Vagina (tissue), 2 donors: ENCODE measurements around the gene CHCHD6. TPM values are rescaled to one million over a fixed set of nuclear protein-coding genes. Genes with fewer than 3 reads are reported as not detected.

Experiments used
- DNase-seq, 2 donors: peaks; one replicate each; pipeline ENCODE4 v3.0.0-alpha.2; 2017; ENCODE audit errors: extremely low spot score in 2 of 2
- H3K27ac ChIP-seq: fragments of 200-600 bp; sonication (generic); one replicate; pipeline ENCODE4 v1.5.1; 2019
- H3K27me3 ChIP-seq: fragments of 200-600 bp; sonication (generic); one replicate; pipeline ENCODE4 v1.5.1; 2019
- H3K36me3 ChIP-seq, 2 donors: fragments of 200-600 bp; sonication (generic); one replicate each; pipeline ENCODE4 v1.5.1; 2017 to 2019
- H3K4me1 ChIP-seq: fragments of 200-600 bp; sonication (generic); one replicate; pipeline ENCODE4 v1.5.1; 2019
- H3K4me3 ChIP-seq, 2 donors: fragments of 200-600 bp; sonication (generic); 1 replicate in 1 of 2; 2 replicates in 1 of 2; pipeline ENCODE4 v1.5.1; 2016 to 2019
- H3K9me3 ChIP-seq: fragments of 200-600 bp; sonication (generic); one replicate; pipeline ENCODE4 v1.5.1; 2019
- POLR2A ChIP-seq, 2 donors: fragments of 450-650 bp; IDR thresholded peaks; one replicate each; pipeline ENCODE4 v1.6.1; 2017; ENCODE audit warnings: antibody characterized with exemption in 2 of 2, mild to moderate bottlenecking in 2 of 2, moderate library complexity in 2 of 2
- POLR2AphosphoS5 ChIP-seq, 2 donors: sonication (generic); formaldehyde crosslinking; IDR thresholded peaks; one replicate each; pipeline ENCODE4 v1.9.0; 2017; ENCODE audit warnings: antibody characterized with exemption in 2 of 2, mild to moderate bottlenecking in 2 of 2, low read depth in 1 of 2; ENCODE audit not compliant: insufficient read depth in 1 of 2
- intact Hi-C: fragments of 100-400 bp; cut with DNase I; formaldehyde crosslinking; loops from one replicate; pipeline ENCODE4 v1.15.1; 2023
- total RNA-seq: library from RNA; depleted of rRNA; stranded (reverse); fragments of >200 nt; gene quantifications from one replicate; pipeline ENCODE4 v1.2.3, GENCODE V29; 2016
- TF ChIP-seq, protein P1 (sequence below), 3 experiments: fragments of 450-650 bp in 2 of 3; fragments of 200-600 bp in 1 of 3; sonication (generic) in 1 of 3; IDR thresholded peaks; one replicate each; pipeline ENCODE4 v1.5.1; 2017 to 2019; ENCODE audit warnings: antibody characterized with exemption in 3 of 3, mild to moderate bottlenecking in 2 of 3, moderate library complexity in 2 of 3

Gene CHCHD6
- total RNA-seq, 1 donor from 2014 or later: 12.8 TPM

DNA sequence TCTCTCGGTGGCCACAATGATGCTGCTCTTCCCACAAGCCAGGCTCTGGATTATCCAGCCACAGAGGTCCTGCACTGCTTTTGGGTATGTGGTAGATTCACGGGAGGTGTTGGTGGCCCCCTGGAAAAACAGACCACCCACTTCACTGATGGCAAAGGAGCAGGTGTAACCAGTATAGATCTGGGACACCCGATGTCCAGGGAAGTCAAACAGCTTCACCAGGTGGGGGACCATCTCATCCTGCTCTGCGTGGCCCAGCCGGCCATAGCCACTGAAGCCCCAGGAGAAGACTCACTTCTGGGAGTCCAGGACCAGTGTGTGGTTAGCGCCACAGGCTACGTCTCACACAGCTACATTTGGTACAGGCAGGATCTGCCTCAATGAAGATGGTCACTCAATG lies 62.6 kb downstream of the CHCHD6 start:
- DNase-seq: no peak
- Histone ChIP-seq H3K4me3 (no peak overlapping the region), H3K9me3 (no peaks in the 10 kb centered on the region), H3K27me3 (no peaks in the 10 kb centered on the region), H3K4me1 (no peaks in the 10 kb centered on the region), H3K27ac (no peak overlapping the region), H3K36me3 (no peaks in the 10 kb centered on the region)
- intact Hi-C loops: no loop called here
- TF ChIP-seq POLR2AphosphoS5 (IDR thresholded peaks at IDR 0.05; ENCODE audit: insufficient read depth in 1 of 2, low read depth in 1 of 2) (no peak), POLR2A (IDR thresholded peaks at IDR 0.05) (no peak)
- TF ChIP-seq, protein P1, sequence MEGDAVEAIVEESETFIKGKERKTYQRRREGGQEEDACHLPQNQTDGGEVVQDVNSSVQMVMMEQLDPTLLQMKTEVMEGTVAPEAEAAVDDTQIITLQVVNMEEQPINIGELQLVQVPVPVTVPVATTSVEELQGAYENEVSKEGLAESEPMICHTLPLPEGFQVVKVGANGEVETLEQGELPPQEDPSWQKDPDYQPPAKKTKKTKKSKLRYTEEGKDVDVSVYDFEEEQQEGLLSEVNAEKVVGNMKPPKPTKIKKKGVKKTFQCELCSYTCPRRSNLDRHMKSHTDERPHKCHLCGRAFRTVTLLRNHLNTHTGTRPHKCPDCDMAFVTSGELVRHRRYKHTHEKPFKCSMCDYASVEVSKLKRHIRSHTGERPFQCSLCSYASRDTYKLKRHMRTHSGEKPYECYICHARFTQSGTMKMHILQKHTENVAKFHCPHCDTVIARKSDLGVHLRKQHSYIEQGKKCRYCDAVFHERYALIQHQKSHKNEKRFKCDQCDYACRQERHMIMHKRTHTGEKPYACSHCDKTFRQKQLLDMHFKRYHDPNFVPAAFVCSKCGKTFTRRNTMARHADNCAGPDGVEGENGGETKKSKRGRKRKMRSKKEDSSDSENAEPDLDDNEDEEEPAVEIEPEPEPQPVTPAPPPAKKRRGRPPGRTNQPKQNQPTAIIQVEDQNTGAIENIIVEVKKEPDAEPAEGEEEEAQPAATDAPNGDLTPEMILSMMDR (IDR thresholded peaks at IDR 0.05): no peak

DNA sequence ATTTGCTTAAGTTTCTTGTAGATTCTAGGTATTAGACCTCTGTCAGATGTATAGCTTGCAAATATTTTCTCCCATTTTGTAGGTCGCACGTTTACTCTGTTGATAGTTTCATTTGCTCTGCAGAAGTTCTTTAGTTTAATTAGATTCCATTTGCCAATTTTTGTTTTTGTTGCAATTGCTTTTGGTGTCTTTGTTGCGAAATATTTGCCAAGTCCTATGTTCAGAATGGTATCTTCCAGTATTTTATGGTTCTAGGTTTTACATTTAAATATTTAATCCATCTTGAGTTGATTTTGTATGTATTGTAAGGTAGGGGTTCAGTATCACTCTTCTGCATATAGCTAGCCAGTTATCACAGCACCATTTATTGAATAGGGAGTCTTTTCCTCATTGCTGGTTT lies 64.9 kb downstream of the CHCHD6 start:
- H3K4me1 ChIP-seq: no peaks in the 10 kb centered on the region
- H3K9me3 ChIP-seq: no peaks in the 10 kb centered on the region
- no peaks in the 10 kb centered on the region for H3K36me3 ChIP-seq
- intact Hi-C loops: no loop called here
- DNase-seq: no peak
- no peak overlapping the region for H3K4me3 ChIP-seq
- no peak overlapping the region for H3K27ac ChIP-seq
- no peaks in the 10 kb centered on the region for H3K27me3 ChIP-seq
- no peak for TF ChIP-seq POLR2A (IDR thresholded peaks at IDR 0.05)

DNA sequence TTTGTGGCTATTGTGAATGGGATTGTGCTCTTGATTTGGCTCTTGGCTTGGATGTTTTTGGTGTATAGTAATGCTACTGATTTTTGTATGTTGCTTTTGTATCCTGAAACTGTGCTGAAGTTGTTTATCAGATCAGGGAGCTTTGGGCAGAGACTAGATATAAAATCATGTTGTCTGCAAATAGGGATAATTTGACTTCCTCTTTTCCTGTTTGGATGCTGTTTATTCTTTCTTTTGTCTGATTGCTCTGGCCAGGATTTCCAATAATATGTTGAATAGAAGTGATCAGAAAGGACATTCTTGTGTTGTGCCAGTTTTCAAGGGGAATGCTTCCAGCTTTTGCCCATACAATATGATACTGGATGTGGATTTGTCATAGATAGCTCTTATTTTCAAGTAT lies 66.1 kb downstream of the CHCHD6 start:
- intact Hi-C loops: no loop called here
- no peak overlapping the region for H3K27ac ChIP-seq
- TF ChIP-seq, protein P1 (IDR thresholded peaks at IDR 0.05): no peak
- TF ChIP-seq POLR2AphosphoS5 (IDR thresholded peaks at IDR 0.05; ENCODE audit: insufficient read depth in 1 of 2, low read depth in 1 of 2): no peak
- no peak for TF ChIP-seq POLR2A (IDR thresholded peaks at IDR 0.05)
- no peaks in the 10 kb centered on the region for H3K36me3 ChIP-seq
- no peaks in the 10 kb centered on the region for H3K4me1 ChIP-seq
- no peak for DNase-seq
- H3K27me3 ChIP-seq: no peaks in the 10 kb centered on the region
- H3K9me3 ChIP-seq: no peaks in the 10 kb centered on the region
- H3K4me3 ChIP-seq: no peak overlapping the region

DNA sequence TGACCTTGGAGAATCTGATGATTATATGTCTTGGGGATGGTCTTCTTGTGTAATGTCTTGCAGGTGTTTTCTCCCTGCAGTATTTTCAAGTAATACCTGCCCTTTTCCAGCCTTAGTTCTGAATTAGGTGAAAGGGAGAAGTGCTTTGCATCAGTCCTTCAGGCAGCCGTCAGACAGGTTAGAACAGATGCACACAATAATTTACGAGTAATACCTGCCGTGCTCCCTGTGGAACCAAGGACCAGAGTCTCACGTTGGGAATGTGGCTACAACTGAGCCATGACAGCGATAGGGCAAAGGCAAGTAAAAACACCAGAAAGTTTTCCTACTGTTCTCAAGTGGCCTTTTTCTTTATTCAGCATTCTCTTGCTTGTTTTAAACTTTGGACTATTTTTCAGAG lies 69.1 kb downstream of the CHCHD6 start:
- Histone ChIP-seq H3K9me3 (no peaks in the 10 kb centered on the region), H3K27me3 (no peaks in the 10 kb centered on the region), H3K4me1 (no peaks in the 10 kb centered on the region), H3K4me3 (no peak overlapping the region), H3K27ac (no peak overlapping the region), H3K36me3 (no peaks in the 10 kb centered on the region)
- TF ChIP-seq POLR2AphosphoS5 (IDR thresholded peaks at IDR 0.05; ENCODE audit: insufficient read depth in 1 of 2, low read depth in 1 of 2) (no peak), POLR2A (IDR thresholded peaks at IDR 0.05) (no peak)
- TF ChIP-seq, protein P1 (IDR thresholded peaks at IDR 0.05): no peak
- DNase-seq: no peak
- intact Hi-C loops: no loop called here

DNA sequence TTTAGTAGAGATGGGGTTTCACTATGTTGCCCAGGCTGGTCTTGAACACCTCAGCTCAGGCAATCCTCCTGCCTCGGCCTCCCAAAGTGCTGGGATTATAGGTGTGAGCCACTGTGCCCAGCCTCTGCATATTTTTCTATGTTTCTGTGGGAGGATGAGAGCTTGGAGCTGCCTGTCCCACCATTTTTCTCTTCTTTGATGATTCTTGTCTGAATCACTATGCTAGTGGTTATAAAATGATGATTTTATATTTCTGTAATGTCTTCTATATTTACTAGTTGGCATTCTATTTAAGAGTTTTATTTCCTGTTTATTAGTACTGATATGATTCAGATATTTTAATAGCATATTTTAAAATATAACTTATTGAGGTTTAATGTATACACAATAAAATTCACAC lies 69.7 kb downstream of the CHCHD6 start:
- Histone ChIP-seq H3K9me3 (no peaks in the 10 kb centered on the region), H3K36me3 (no peaks in the 10 kb centered on the region), H3K27ac (no peak overlapping the region), H3K4me1 (no peaks in the 10 kb centered on the region), H3K4me3 (no peak overlapping the region), H3K27me3 (no peaks in the 10 kb centered on the region)
- intact Hi-C loops: no loop called here
- DNase-seq: no peak
- TF ChIP-seq POLR2AphosphoS5 (IDR thresholded peaks at IDR 0.05; ENCODE audit: insufficient read depth in 1 of 2, low read depth in 1 of 2) (no peak), POLR2A (IDR thresholded peaks at IDR 0.05) (no peak)
- TF ChIP-seq, protein P1 (IDR thresholded peaks at IDR 0.05): no peak

DNA sequence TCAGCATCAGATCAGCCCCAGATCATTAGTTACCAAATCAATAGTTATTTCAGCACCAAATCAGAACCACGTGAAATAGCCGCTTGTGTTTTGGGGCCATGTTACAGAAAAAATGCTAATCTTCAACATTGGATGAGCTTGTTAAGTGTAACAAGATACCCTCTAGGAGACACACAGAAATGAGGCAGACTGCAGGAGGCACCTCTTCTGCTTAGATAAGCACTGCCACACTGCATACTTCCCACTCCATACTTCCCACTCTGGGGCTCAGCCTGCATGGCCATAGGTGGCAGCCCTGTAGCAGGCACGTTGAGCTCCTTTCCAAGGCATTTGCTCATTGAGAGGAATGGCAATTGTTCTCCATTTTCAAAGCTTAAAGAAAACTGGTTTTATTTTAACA lies 73.3 kb downstream of the CHCHD6 start:
- H3K27me3 ChIP-seq: no peaks in the 10 kb centered on the region
- no peaks in the 10 kb centered on the region for H3K36me3 ChIP-seq
- H3K9me3 ChIP-seq: no peaks in the 10 kb centered on the region
- H3K4me1 ChIP-seq: peaks cover 21% of the 10 kb centered on the region
- DNase-seq: no peak
- intact Hi-C loops: no loop called here
- no peak overlapping the region for H3K27ac ChIP-seq
- H3K4me3 ChIP-seq: no peak overlapping the region
- TF ChIP-seq, protein P1 (IDR thresholded peaks at IDR 0.05): no peak
- TF ChIP-seq POLR2A (IDR thresholded peaks at IDR 0.05) (no peak), POLR2AphosphoS5 (IDR thresholded peaks at IDR 0.05; ENCODE audit: insufficient read depth in 1 of 2, low read depth in 1 of 2) (no peak)
